Measurements from ENCODE around the gene TNFSF10. TPM values are rescaled to one million over a fixed set of nuclear protein-coding genes. Genes with fewer than 3 reads are reported as not detected.
A peak's percentile ranks its signal among the peaks of the same experiment; 100 is the strongest.
"Not testable (repeated sequence)": the region's sequence is repeated elsewhere in the genome, so short reads cannot be mapped to it uniquely, and the experiment has no call there.

Gene TNFSF10
- total RNA-seq, 1 donor: 1.1 TPM

GRCh38 chr3:172511783-172512762 is 11.2 kb downstream of the TNFSF10 start:
- TF ChIP-seq CTCF (IDR thresholded peaks at IDR 0.05; ENCODE audit: insufficient read depth, low read length): no peak
- H3K4me3 ChIP-seq (ENCODE audit: low read depth, low read length): no peak overlapping the region
- peak; percentile 62 for DNase-seq (ENCODE audit: low read depth)

GRCh38 chr3:172506094-172506493 is 17.1 kb downstream of the TNFSF10 start:
- TF ChIP-seq CTCF (IDR thresholded peaks at IDR 0.05; ENCODE audit: insufficient read depth, low read length): no peak
- no peak overlapping the region for H3K4me3 ChIP-seq (ENCODE audit: low read depth, low read length)
- no peak for DNase-seq (ENCODE audit: low read depth)

GRCh38 chr3:172501540-172501939 is 21.7 kb downstream of the TNFSF10 start:
- TF ChIP-seq CTCF (IDR thresholded peaks at IDR 0.05; ENCODE audit: insufficient read depth, low read length): no peak
- no peak overlapping the region for H3K4me3 ChIP-seq (ENCODE audit: low read depth, low read length)
- no peak for DNase-seq (ENCODE audit: low read depth)

GRCh38 chr3:172490198-172490669 is 33.0 kb downstream of the TNFSF10 start:
- peak; percentile 90 for DNase-seq (ENCODE audit: low read depth)

GRCh38 chr3:172478116-172478515 is 45.1 kb downstream of the TNFSF10 start:
- no peak for TF ChIP-seq CTCF (IDR thresholded peaks at IDR 0.05; ENCODE audit: insufficient read depth, low read length)
- no peak for DNase-seq (ENCODE audit: low read depth)
- H3K4me3 ChIP-seq (ENCODE audit: low read depth, low read length): no peak overlapping the region

More at GRCh38 chr3:172490198-172490669, 33.0 kb downstream of the TNFSF10 start:
- TF ChIP-seq CTCF (IDR thresholded peaks at IDR 0.05; ENCODE audit: insufficient read depth, low read length): peak; percentile 74
- not testable (repeated sequence) for H3K4me3 ChIP-seq (ENCODE audit: low read depth, low read length)

- no peak for DNase-seq (ENCODE audit: low read depth)
- H3K4me3 ChIP-seq (ENCODE audit: low read depth, low read length): no peak overlapping the region
- TF ChIP-seq CTCF (IDR thresholded peaks at IDR 0.05; ENCODE audit: insufficient read depth, low read length): no peak
Observed at GRCh38 chr3:172476347-172476746, 46.9 kb downstream of the TNFSF10 start.

Measured in fibroblast of the aortic adventitia (primary cell).